Measurements from ENCODE around the gene PCAT7.

DNA sequence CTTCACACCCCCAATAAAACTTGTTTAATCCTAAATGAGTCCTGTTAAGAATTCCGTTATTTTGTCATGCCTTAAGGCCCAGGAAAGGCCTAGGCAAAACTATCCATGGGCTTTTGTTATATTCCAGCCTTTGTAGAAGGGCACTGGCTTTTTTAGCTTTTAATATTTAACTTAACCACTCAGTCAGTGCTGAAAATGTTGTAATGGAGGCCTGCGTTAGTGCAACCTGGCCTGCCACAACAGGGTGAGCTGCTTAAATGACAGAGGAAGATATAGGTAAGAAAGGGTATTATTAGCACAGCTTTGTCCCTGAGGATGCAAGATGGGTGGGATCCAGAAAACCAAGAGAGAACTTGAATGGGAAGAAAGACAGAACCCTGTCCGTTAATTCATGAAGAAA lies 40.2 kb upstream of the PCAT7 start:
- TF ChIP-seq, protein P1, sequence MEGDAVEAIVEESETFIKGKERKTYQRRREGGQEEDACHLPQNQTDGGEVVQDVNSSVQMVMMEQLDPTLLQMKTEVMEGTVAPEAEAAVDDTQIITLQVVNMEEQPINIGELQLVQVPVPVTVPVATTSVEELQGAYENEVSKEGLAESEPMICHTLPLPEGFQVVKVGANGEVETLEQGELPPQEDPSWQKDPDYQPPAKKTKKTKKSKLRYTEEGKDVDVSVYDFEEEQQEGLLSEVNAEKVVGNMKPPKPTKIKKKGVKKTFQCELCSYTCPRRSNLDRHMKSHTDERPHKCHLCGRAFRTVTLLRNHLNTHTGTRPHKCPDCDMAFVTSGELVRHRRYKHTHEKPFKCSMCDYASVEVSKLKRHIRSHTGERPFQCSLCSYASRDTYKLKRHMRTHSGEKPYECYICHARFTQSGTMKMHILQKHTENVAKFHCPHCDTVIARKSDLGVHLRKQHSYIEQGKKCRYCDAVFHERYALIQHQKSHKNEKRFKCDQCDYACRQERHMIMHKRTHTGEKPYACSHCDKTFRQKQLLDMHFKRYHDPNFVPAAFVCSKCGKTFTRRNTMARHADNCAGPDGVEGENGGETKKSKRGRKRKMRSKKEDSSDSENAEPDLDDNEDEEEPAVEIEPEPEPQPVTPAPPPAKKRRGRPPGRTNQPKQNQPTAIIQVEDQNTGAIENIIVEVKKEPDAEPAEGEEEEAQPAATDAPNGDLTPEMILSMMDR (IDR thresholded peaks at IDR 0.05) = no peak
- no peak for TF ChIP-seq POLR2AphosphoS5 (IDR thresholded peaks at IDR 0.05)

Measured in stomach (tissue), 4 donors.